ENCODE measurements around the gene DGKD.

Gene DGKD

GRCh38 chr2:233464531-233465240, 110.4 kb downstream of the DGKD start:
- DNase-seq, result no peak

- DNase-seq, result no peak
Measured at GRCh38 chr2:233466991-233467603, 112.8 kb downstream of the DGKD start.

GRCh38 chr2:233468047-233468740, 113.9 kb downstream of the DGKD start:
- DNase-seq, result no peak

- DNase-seq, result no peak
Measured at GRCh38 chr2:233468741-233469110, 114.4 kb downstream of the DGKD start.

- no peak for DNase-seq
Measured at GRCh38 chr2:233469261-233470010, 115.1 kb downstream of the DGKD start.

- DNase-seq, result no peak
Measured at GRCh38 chr2:233470011-233470687, 115.9 kb downstream of the DGKD start.

- DNase-seq, result no peak
Measured at GRCh38 chr2:233470839-233471238, 116.5 kb downstream of the DGKD start.

- DNase-seq, result no peak
Measured at GRCh38 chr2:233471291-233472035, 117.2 kb downstream of the DGKD start.

- no peak for DNase-seq
Measured at GRCh38 chr2:233473386-233473791, 119.1 kb downstream of the DGKD start.

GRCh38 chr2:233473878-233474277, 119.6 kb downstream of the DGKD start:
- DNase-seq, result no peak

- DNase-seq, result no peak
Measured at GRCh38 chr2:233474308-233475160, 120.2 kb downstream of the DGKD start.

GRCh38 chr2:233476063-233476410, 121.7 kb downstream of the DGKD start:
- DNase-seq, result no peak

- no peak for DNase-seq
Measured at GRCh38 chr2:233476651-233477547, 122.6 kb downstream of the DGKD start.

- DNase-seq, result no peak
Measured at GRCh38 chr2:233477548-233478433, 123.5 kb downstream of the DGKD start.

GRCh38 chr2:233479616-233480489, 125.6 kb downstream of the DGKD start:
- no peak for DNase-seq

- DNase-seq, result no peak
Measured at GRCh38 chr2:233480490-233481202, 126.4 kb downstream of the DGKD start.
